CD14-positive monocyte (primary cell): Measurements from ENCODE around the gene LAPTM4A. TPM values are rescaled to one million over a fixed set of nuclear protein-coding genes. Genes with fewer than 3 reads are reported as not detected.

ENCODE experiments used
- DNase-seq, 3 donors: peaks; one replicate each; pipeline ENCODE4 v3.0.0-alpha.2; 2011 to 2022
- H2AFZ ChIP-seq: 2 replicates; pipeline ENCODE4 v1.6.0; 2012; ENCODE audit warnings: mild to moderate bottlenecking, low read depth, low read length, inconsistent platforms; ENCODE audit not compliant: insufficient read depth, poor library complexity, severe bottlenecking
- H3K27ac ChIP-seq, 2 donors: 1 replicate in 1 of 2; 2 replicates in 1 of 2; pipeline ENCODE4 v1.5.1; 2012 to 2013; ENCODE audit warnings: low read length in 2 of 2, control low read depth in 1 of 2, inconsistent platforms in 1 of 2, low read depth in 1 of 2, mild to moderate bottlenecking in 1 of 2
- H3K27me3 ChIP-seq, 2 donors: one replicate each; pipeline versions ENCODE4 v1.6.0 to v1.6.1; 2011 to 2013; ENCODE audit warnings: low read length in 2 of 2; ENCODE audit not compliant: control insufficient read depth in 2 of 2, insufficient read depth in 2 of 2
- H3K36me3 ChIP-seq, 2 donors: replicated peaks in 1 of 2; 1 replicate in 1 of 2; 2 replicates in 1 of 2; pipeline versions ENCODE4 v1.5.1 to v1.6.1; 2012 to 2013; ENCODE audit warnings: low read length in 2 of 2, control low read depth in 1 of 2, inconsistent platforms in 1 of 2, mild to moderate bottlenecking in 1 of 2; ENCODE audit not compliant: insufficient read depth in 2 of 2, control insufficient read depth in 1 of 2
- H3K4me1 ChIP-seq, 2 donors: 1 replicate in 1 of 2; 2 replicates in 1 of 2; pipeline versions ENCODE4 v1.5.1 to v1.6.1; 2012 to 2013; ENCODE audit warnings: low read length in 2 of 2, control low read depth in 1 of 2, inconsistent platforms in 1 of 2, mild to moderate bottlenecking in 1 of 2, moderate library complexity in 1 of 2; ENCODE audit not compliant: insufficient read depth in 2 of 2, control insufficient read depth in 1 of 2
- H3K4me2 ChIP-seq: replicated peaks from 2 replicates; pipeline ENCODE3; 2012; ENCODE audit warnings: low read length, moderate library complexity, mild to moderate bottlenecking; ENCODE audit not compliant: poor library complexity, severe bottlenecking; ENCODE audit errors: extremely low read depth
- H3K4me3 ChIP-seq, 3 experiments: fragments of 200-600 bp in 1 of 3; sonication (generic) in 1 of 3; replicated peaks in 1 of 3; 1 replicate in 2 of 3; 2 replicates in 1 of 3; pipeline ENCODE4 v1.5.1; 2011 to 2013; ENCODE audit warnings: low read length in 3 of 3, mild to moderate bottlenecking in 3 of 3, control low read depth in 2 of 3, low read depth in 2 of 3, inconsistent platforms in 1 of 3, moderate library complexity in 1 of 3
- H3K79me2 ChIP-seq: 2 replicates; pipeline ENCODE4 v1.6.0; 2012; ENCODE audit warnings: mild to moderate bottlenecking, control low read depth, inconsistent platforms, low read length, moderate library complexity; ENCODE audit not compliant: insufficient read depth
- H3K9ac ChIP-seq: 2 replicates; pipeline ENCODE4 v1.6.0; 2017; ENCODE audit warnings: low read length, mild to moderate bottlenecking; ENCODE audit not compliant: insufficient read depth, poor library complexity, severe bottlenecking
- H3K9me3 ChIP-seq, 2 donors: replicated peaks in 1 of 2; 1 replicate in 1 of 2; 2 replicates in 1 of 2; pipeline versions ENCODE4 v1.5.1 to v1.6.1; 2012 to 2013; ENCODE audit warnings: low read length in 2 of 2, control low read depth in 1 of 2; ENCODE audit not compliant: control insufficient read depth in 1 of 2, insufficient read depth in 1 of 2
- H4K20me1 ChIP-seq: 2 replicates; pipeline ENCODE4 v1.6.0; 2012; ENCODE audit warnings: mild to moderate bottlenecking, low read length, control low read depth, moderate library complexity; ENCODE audit not compliant: insufficient read depth
- H3K27ac Mint-ChIP-seq, 7 donors: one replicate each; pipeline ENCODE4 v1.8.0; 2020; ENCODE audit warnings: mild to moderate bottlenecking in 7 of 7, mixed read lengths in 7 of 7, moderate library complexity in 6 of 7, inconsistent platforms in 2 of 7
- H3K27me3 Mint-ChIP-seq, 3 donors: one replicate each; pipeline ENCODE4 v1.8.0; 2021 to 2022; ENCODE audit warnings: low read depth in 3 of 3, mild to moderate bottlenecking in 3 of 3, mixed read lengths in 3 of 3, moderate library complexity in 3 of 3, inconsistent platforms in 1 of 3
- H3K36me3 Mint-ChIP-seq, 2 donors: one replicate each; pipeline ENCODE4 v1.8.0; 2020; ENCODE audit warnings: mixed read lengths in 2 of 2, inconsistent platforms in 1 of 2, mild to moderate bottlenecking in 1 of 2
- H3K4me1 Mint-ChIP-seq: one replicate; pipeline ENCODE4 v1.8.0; 2020; ENCODE audit warnings: mild to moderate bottlenecking, mixed read lengths
- H3K4me3 Mint-ChIP-seq, 2 donors: one replicate each; pipeline ENCODE4 v1.8.0; 2020; ENCODE audit warnings: mild to moderate bottlenecking in 2 of 2, mixed read lengths in 2 of 2, moderate library complexity in 1 of 2
- H3K9me3 Mint-ChIP-seq, 7 donors: one replicate each; pipeline ENCODE4 v1.8.0; 2020 to 2022; ENCODE audit warnings: mixed read lengths in 7 of 7, mild to moderate bottlenecking in 6 of 7, moderate library complexity in 6 of 7, inconsistent platforms in 2 of 7
- WGBS: methylation state at CpG from one replicate; pipeline ENCODE4 v1.1.5; 2013; ENCODE audit warnings: missing lambda C conversion rate; ENCODE audit not compliant: insufficient coverage; 5-methylcytosine and 5-hydroxymethylcytosine counted together
- intact Hi-C, 2 donors: fragments of 100-400 bp; cut with micrococcal nuclease; formaldehyde crosslinking; loops; one replicate each; pipeline versions ENCODE4 v1.15.0 to v1.15.1; 2023
- polyA plus RNA-seq, 3 donors: library from polyadenylated mRNA; depleted of rRNA in 1 of 3; unstranded in 2 of 3; stranded (reverse) in 1 of 3; fragments of 300-500 nt in 2 of 3; fragments of >200 nt in 1 of 3; fragmentation: Illumina TruSeq in 2 of 3; gene quantifications; 1 replicate in 2 of 3; 2 replicates in 1 of 3; pipeline ENCODE4 v1.2.3, GENCODE V29; 2012 to 2021
- TF ChIP-seq, protein P1 (sequence below): fragments of 200-600 bp; IDR thresholded peaks from one replicate; pipeline ENCODE4 v1.8.0; 2022; ENCODE audit warnings: antibody characterized with exemption, mild to moderate bottlenecking

LAPTM4A gene
- polyA plus RNA-seq, 3 donors: 182 to 442 (median 421) TPM

DNA sequence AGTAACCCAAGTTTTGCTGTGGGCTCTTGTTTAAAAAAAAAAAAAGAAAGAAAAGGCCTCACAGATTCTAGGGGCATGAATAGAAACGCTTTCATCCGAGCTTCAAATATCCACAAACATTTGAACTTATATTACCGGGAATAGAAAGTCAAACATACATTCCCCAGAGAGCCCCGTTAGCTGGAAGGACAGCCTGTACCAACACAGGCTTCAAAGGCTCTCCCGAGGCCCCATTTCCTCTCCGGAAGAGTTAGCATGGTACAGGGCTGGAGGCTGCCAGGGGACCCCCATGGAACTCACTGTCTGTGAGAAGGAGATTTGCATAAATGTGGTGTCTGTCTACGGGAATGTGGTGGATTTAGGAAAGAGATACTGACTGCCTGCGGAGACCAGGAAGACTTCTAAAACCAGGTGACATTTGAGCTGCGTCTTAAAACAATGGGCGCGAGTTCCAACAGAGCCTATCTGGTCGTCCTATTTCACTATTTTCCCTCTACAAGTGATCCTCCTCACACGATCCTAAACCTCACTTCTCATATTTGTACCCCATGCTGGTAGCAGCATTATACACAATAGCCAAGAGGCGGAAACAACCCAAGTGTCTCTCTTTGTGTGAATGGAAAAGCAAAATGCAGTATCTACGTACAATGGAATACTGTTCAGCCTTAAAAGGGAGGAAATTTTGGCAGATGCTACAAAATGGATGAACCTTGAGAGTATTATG, 38.1 kb downstream of the LAPTM4A start:
- H2AFZ ChIP-seq: peak overlapping the region; percentile 76
- H3K4me2 ChIP-seq: peak overlapping the region; percentile 64
- Mint-ChIP-seq H3K27me3 (peaks cover 48 to 59% (median 54%) of the 10 kb centered on the region in 3 donors), H3K4me1 (peaks cover 12% of the 10 kb centered on the region), H3K9me3 (peaks cover 0 to 10% (median 5%) of the 10 kb centered on the region in 7 donors), H3K27ac (peak overlapping the region in 1 of 7 donors; percentile 13), H3K4me3 (peak overlapping the region; percentile 67 to 85), H3K36me3 (peaks cover 0 to 3% of the 10 kb centered on the region in 2 donors)
- H3K9me3 ChIP-seq: peaks cover 0 to 12% of the 10 kb centered on the region in 2 donors
- H3K27ac ChIP-seq: no peak overlapping the region
- 44% methylated on average over 10 of the region's 15 CpGs for WGBS
- intact Hi-C loops: no loop called here
- H3K36me3 ChIP-seq: no peaks in the 10 kb centered on the region
- DNase-seq: no peak
- H3K79me2 ChIP-seq: no peaks in the 10 kb centered on the region
- H3K4me1 ChIP-seq: peaks cover 7 to 13% of the 10 kb centered on the region in 2 donors
- H4K20me1 ChIP-seq: no peaks in the 10 kb centered on the region
- peak overlapping the region; percentile 1 to 68 (median 11) for H3K4me3 ChIP-seq
- peak overlapping the region; percentile 34 for H3K9ac ChIP-seq
- H3K27me3 ChIP-seq: peaks cover 51 to 54% of the 10 kb centered on the region in 2 donors
- TF ChIP-seq, protein P1, sequence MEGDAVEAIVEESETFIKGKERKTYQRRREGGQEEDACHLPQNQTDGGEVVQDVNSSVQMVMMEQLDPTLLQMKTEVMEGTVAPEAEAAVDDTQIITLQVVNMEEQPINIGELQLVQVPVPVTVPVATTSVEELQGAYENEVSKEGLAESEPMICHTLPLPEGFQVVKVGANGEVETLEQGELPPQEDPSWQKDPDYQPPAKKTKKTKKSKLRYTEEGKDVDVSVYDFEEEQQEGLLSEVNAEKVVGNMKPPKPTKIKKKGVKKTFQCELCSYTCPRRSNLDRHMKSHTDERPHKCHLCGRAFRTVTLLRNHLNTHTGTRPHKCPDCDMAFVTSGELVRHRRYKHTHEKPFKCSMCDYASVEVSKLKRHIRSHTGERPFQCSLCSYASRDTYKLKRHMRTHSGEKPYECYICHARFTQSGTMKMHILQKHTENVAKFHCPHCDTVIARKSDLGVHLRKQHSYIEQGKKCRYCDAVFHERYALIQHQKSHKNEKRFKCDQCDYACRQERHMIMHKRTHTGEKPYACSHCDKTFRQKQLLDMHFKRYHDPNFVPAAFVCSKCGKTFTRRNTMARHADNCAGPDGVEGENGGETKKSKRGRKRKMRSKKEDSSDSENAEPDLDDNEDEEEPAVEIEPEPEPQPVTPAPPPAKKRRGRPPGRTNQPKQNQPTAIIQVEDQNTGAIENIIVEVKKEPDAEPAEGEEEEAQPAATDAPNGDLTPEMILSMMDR: no peak

DNA sequence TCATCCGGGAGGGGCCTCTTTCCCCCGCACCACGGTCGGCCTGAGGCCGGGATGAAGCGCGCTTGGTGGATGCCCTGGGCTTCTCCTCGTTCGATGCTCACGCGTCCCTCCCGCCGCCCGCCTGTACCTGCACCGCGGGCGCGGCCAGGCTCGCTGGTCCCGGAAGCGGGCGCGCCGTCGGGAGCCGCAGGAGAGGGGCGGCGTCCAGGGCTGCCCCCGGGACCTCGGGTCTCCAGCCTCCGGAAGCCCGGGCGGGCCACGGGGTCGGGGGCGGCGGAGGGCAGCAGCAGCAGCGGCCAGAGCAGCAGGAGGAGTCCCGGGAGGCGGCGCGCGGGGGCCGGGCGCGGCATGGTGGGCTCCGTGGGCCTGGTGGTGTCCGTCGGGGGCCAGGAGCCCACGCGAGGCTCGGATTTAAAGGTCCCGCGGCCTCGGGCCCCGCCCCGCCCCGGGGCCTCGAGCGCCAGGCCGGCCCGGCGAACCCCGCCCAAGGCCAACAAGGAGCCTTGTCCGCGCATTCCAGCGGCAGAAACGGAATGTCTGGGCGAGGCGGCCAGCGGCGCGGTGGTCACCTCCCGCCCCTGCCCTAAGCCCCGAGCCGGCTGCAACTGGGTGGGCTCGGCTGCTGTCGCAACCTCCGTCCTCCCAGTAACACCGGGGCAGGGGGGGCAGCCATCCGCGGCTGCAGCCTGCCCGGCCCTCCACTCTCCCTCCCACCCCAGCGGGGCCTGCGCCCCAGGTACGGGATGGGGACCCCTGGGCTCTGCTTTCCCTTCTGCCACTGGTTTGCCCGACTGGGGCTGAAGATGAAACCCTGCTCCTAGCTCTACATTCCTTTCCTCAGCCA, 38.9 kb downstream of the LAPTM4A start, which contains the start of gene MATN3:
TSS of gene MATN3 (minus strand) at position 387 of the 844 bp plus-strand sequence. CDS start at position 350, 37 bp downstream.
- H4K20me1 ChIP-seq: no peaks in the 10 kb centered on the region
- H3K4me1 ChIP-seq: peaks cover 7 to 13% of the 10 kb centered on the region in 2 donors
- Mint-ChIP-seq H3K36me3 (peaks cover 0 to 3% of the 10 kb centered on the region in 2 donors), H3K4me1 (peaks cover 12% of the 10 kb centered on the region), H3K4me3 (peak within 1 kb of the TSS; percentile 67 to 85), H3K27me3 (peaks cover 52 to 64% (median 61%) of the 10 kb centered on the region in 3 donors), H3K27ac (peak within 1 kb of the TSS in 1 of 7 donors; percentile 13), H3K9me3 (peaks cover 0 to 10% (median 5%) of the 10 kb centered on the region in 7 donors)
- peaks cover 51 to 55% of the 10 kb centered on the region in 2 donors for H3K27me3 ChIP-seq
- intact Hi-C loops: no loop called here
- H3K4me3 ChIP-seq: peak within 1 kb of the TSS; percentile 1 to 68 (median 11)
- peaks cover 0 to 12% of the 10 kb centered on the region in 2 donors for H3K9me3 ChIP-seq
- H3K4me2 ChIP-seq: peak within 1 kb of the TSS; percentile 64
- under 1% methylated on average over 83 of the region's 87 CpGs for WGBS
- H3K27ac ChIP-seq: no peak within 1 kb of the TSS
- TF ChIP-seq, protein P1: no peak
- peak within 1 kb of the TSS; percentile 34 for H3K9ac ChIP-seq
- H3K36me3 ChIP-seq: no peaks in the 10 kb centered on the region
- H2AFZ ChIP-seq: peak within 1 kb of the TSS; percentile 76
- no peaks in the 10 kb centered on the region for H3K79me2 ChIP-seq
- DNase-seq: no peak
